Measurements from ENCODE around the gene ISG15.

ISG15 gene

DNA sequence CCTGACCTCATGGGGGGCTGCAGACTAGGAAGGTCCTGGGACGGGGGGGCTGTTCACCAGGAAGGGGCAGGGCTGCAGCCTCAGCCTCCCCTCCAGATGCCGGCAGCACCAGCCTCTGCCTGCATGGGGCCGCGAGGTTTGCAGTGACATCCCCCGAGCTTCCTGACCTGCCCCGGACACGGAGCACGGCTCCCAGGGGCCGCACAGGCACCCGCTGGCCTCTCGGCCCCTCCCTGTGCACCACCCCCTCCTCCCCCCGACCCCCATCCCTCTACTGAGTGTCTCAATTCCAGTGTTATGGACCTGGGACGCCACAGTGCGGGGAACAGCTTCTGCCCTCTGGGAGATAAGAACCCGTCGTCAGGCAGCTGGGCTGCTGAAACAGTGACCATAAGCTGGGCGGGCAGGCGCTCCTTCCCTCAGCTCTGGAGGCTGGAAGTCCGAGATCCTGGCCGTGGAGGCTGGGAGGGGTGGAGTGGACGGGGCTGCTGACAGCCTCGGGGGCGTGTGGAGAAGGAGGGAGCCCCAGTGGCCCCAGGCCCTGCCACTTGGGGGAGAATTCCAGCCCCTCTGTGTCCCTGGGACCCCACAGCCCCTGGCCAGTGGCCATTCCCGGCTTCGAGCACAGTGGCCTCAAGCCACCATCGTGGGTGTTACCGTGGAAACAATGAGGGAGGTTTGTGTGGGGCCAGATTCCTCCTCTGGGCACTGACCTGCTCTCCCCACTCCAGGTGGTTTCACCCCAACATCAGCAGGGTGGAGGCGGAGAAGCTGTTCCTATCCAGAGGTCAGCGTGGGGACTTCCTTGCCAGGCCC lies 49.3 kb downstream of the ISG15 start:
- DNase-seq: no peak

GRCh38 chr1:1063261-1063944 lies 50.1 kb downstream of the ISG15 start:
- no peak for DNase-seq
